Uterus (tissue), 4 donors: Measurements from ENCODE around the gene SLC7A7. TPM values are rescaled to one million over a fixed set of nuclear protein-coding genes. Genes with fewer than 3 reads are reported as not detected.

Experiments used
- DNase-seq, 2 donors: peaks; one replicate each; pipeline ENCODE4 v3.0.0-alpha.2; 2019 to 2020
- H3K27ac ChIP-seq, 2 donors: fragments of 200-600 bp; sonication (generic); 1 replicate in 1 of 2; 2 replicates in 1 of 2; pipeline ENCODE4 v1.5.1; 2016 to 2018
- H3K27me3 ChIP-seq, 2 donors: fragments of 200-600 bp; sonication (generic); one replicate each; pipeline ENCODE4 v1.5.1; 2018 to 2019; ENCODE audit warnings: control low read depth in 1 of 2
- H3K36me3 ChIP-seq, 2 donors: fragments of 200-600 bp; sonication (generic); one replicate each; pipeline ENCODE4 v1.5.1; 2019; ENCODE audit warnings: control low read depth in 1 of 2
- H3K4me1 ChIP-seq, 2 donors: fragments of 200-600 bp; sonication (generic); one replicate each; pipeline ENCODE4 v1.5.1; 2018 to 2019; ENCODE audit warnings: control low read depth in 1 of 2
- H3K4me3 ChIP-seq, 2 donors: fragments of 200-600 bp; sonication (generic); 1 replicate in 1 of 2; 2 replicates in 1 of 2; pipeline ENCODE4 v1.5.1; 2018 to 2019; ENCODE audit warnings: mild to moderate bottlenecking in 1 of 2
- H3K9me3 ChIP-seq, 2 donors: fragments of 200-600 bp; sonication (generic); one replicate each; pipeline ENCODE4 v1.5.1; 2019; ENCODE audit warnings: control low read depth in 1 of 2
- POLR2A ChIP-seq, 2 donors: fragments of 450-650 bp; IDR thresholded peaks; one replicate each; pipeline ENCODE4 v1.6.1; 2016; ENCODE audit warnings: antibody characterized with exemption in 2 of 2, mild to moderate bottlenecking in 1 of 2, moderate library complexity in 1 of 2
- intact Hi-C: fragments of 100-400 bp; cut with DNase I; formaldehyde crosslinking; loops from one replicate; pipeline ENCODE4 v1.15.1; 2023; ENCODE audit warnings: low total_unique reads
- total RNA-seq, 4 donors: library from RNA; depleted of rRNA in 3 of 4; stranded (reverse); fragments of >200 nt in 3 of 4; gene quantifications; one replicate each; pipeline versions ENCODE4 v1.1.0 to v1.2.4, GENCODE V29; 2014 to 2023
- TF ChIP-seq, protein P1 (sequence below), 4 experiments: fragments of 200-600 bp in 2 of 4; fragments of 450-650 bp in 2 of 4; sonication (generic) in 2 of 4; IDR thresholded peaks; one replicate each; pipeline ENCODE4 v1.5.1; 2016 to 2019; ENCODE audit warnings: antibody characterized with exemption in 4 of 4, mild to moderate bottlenecking in 2 of 4, moderate library complexity in 1 of 4
- donor health status: DM: yes; HTN: yes; CAD: no.

SLC7A7 gene
- total RNA-seq, 4 donors from 2014 or later: 2.8 to 15.6 (median 6.8) TPM

DNA sequence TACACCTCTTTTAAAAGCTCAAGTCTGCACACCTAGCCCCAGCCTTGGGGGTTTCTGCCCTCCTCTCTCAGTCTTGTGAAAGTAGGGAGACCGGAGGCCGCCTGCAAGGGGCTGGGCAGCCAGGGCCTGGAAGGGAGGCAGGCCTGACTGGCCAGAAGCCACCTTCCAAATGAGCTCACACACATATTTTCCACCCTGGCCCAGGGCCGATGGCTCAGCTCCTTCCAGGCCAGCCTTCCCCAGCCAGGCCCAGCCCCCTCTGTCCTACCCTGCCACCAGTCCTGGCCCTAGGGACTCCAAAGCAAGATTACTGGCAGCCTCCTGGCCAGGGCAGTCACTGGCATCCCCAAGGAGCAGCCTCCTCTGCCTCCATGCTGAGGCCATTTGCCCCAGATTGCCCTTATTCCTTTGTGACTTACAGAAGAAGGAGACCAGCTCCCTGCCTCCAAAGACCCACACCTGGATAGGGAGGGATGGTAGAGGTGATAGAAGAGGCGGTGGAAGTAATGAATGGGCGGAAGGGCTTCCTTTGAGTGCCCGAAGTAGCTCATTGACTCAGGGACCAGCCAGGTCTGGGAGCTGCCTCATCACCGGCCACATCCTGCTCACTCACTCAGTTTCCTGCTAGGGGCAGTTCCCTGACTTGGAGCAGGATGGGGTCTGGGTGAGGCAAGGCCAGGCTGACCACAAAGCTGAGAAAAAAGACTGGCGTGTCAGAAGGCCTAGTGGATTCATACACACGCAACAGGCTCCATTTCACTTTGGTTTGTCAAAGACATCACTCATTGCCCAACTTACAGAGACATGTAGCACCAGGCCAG is 35.9 kb upstream of the SLC7A7 start:
- TF ChIP-seq POLR2A (IDR thresholded peaks at IDR 0.05): peak; percentile 31 to 41
- TF ChIP-seq, protein P1, sequence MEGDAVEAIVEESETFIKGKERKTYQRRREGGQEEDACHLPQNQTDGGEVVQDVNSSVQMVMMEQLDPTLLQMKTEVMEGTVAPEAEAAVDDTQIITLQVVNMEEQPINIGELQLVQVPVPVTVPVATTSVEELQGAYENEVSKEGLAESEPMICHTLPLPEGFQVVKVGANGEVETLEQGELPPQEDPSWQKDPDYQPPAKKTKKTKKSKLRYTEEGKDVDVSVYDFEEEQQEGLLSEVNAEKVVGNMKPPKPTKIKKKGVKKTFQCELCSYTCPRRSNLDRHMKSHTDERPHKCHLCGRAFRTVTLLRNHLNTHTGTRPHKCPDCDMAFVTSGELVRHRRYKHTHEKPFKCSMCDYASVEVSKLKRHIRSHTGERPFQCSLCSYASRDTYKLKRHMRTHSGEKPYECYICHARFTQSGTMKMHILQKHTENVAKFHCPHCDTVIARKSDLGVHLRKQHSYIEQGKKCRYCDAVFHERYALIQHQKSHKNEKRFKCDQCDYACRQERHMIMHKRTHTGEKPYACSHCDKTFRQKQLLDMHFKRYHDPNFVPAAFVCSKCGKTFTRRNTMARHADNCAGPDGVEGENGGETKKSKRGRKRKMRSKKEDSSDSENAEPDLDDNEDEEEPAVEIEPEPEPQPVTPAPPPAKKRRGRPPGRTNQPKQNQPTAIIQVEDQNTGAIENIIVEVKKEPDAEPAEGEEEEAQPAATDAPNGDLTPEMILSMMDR (IDR thresholded peaks at IDR 0.05): no peak
- intact Hi-C loops: loop anchor here (10.0 kb wide), 1 partner anchor 286 kb away; no protein-coding TSS in a partner anchor
- Histone ChIP-seq H3K9me3 (no peaks in the 10 kb centered on the region), H3K4me1 (peaks cover 28 to 53% of the 10 kb centered on the region in 2 donors), H3K4me3 (no peak overlapping the region), H3K36me3 (no peaks in the 10 kb centered on the region), H3K27ac (peak overlapping the region; percentile 96 to 100), H3K27me3 (no peaks in the 10 kb centered on the region)
- peak; percentile 94 for DNase-seq

DNA sequence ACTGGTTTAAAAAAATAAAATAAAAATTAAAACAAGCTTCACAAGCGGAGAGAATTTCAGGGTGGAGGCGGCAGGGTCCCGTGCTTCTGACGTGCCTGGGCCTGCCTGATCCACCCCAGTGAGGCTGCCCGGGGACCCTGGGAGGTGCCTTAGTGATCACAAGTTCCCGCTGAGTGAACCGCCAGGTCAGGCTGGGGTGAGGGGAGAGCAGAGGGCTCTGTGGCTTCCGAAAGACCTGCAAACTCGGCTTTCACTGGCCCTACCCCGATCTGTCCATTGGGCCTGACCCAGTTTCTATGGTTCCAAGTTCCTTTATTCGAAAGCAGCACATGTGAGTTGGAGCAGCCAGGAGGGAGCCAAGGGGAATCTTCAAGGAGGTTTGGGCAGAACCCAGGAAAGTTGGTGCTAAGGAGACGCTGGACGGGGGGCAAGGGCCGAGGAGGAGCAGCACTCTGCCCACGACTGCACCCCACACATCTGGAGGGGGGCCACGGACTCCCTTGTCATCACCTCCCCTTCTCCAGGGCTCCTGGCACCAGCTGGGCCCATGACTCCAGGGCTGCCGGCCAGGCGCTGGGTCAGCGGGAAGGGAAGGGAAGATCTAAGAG is 34.1 kb upstream of the SLC7A7 start:
- H3K36me3 ChIP-seq: no peaks in the 10 kb centered on the region
- peak overlapping the region; percentile 3 to 14 for H3K4me3 ChIP-seq
- H3K4me1 ChIP-seq: peaks cover 39 to 69% of the 10 kb centered on the region in 2 donors
- intact Hi-C loops: no loop called here
- H3K9me3 ChIP-seq: no peaks in the 10 kb centered on the region
- H3K27ac ChIP-seq: peak overlapping the region; percentile 96 to 100
- H3K27me3 ChIP-seq: no peaks in the 10 kb centered on the region
- peak; percentile 80 to 85 for DNase-seq
- TF ChIP-seq, protein P1 (IDR thresholded peaks at IDR 0.05): no peak
- peak in 1 of 2 donors; percentile 9 for TF ChIP-seq POLR2A (IDR thresholded peaks at IDR 0.05)

DNA sequence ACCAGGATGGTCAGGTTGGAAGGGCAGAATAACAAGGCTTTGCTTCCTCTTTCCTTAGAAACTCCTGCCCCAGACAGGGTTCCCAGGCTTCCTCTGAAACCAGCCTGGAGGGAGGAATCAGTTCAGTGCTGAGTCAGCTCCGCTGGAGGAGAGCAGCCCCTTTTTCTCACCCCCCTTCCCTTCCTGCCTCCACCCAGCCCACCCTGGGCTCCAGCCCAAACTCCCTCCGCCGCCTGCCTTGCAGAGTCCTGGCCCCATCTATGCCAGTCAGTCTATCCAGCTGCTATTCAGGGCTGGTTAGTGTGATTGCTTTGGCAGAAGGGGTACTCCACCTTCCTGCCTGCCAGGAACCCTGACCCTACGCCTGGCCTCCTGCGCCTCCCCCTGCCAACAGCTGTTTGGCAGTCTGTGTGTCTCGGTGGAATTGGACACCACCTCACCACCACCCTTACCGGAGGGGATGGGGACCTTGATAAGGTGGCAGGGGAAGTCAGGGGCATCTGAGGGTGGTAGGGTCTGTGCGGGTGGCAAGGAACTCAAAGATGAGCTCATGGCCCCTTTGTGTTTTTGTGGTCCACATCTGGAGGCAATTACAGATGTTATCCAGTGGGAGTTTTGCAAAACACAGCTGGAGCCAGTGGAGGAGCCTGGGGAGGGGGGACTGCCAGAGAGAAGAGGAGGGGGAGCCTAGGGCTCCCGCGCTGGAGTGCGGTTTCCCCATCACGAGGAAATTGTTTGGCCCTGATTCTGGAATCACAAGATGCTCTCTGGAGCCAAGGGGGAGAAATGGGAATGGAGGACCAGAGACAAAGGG is 33.3 kb upstream of the SLC7A7 start:
- Histone ChIP-seq H3K27me3 (no peaks in the 10 kb centered on the region), H3K36me3 (no peaks in the 10 kb centered on the region), H3K27ac (peak overlapping the region; percentile 96 to 100), H3K9me3 (no peaks in the 10 kb centered on the region), H3K4me3 (peak overlapping the region; percentile 3 to 14), H3K4me1 (peaks cover 39 to 69% of the 10 kb centered on the region in 2 donors)
- intact Hi-C loops: no loop called here
- DNase-seq: peak; percentile 91 to 93
- TF ChIP-seq, protein P1 (IDR thresholded peaks at IDR 0.05): no peak
- no peak for TF ChIP-seq POLR2A (IDR thresholded peaks at IDR 0.05)

DNA sequence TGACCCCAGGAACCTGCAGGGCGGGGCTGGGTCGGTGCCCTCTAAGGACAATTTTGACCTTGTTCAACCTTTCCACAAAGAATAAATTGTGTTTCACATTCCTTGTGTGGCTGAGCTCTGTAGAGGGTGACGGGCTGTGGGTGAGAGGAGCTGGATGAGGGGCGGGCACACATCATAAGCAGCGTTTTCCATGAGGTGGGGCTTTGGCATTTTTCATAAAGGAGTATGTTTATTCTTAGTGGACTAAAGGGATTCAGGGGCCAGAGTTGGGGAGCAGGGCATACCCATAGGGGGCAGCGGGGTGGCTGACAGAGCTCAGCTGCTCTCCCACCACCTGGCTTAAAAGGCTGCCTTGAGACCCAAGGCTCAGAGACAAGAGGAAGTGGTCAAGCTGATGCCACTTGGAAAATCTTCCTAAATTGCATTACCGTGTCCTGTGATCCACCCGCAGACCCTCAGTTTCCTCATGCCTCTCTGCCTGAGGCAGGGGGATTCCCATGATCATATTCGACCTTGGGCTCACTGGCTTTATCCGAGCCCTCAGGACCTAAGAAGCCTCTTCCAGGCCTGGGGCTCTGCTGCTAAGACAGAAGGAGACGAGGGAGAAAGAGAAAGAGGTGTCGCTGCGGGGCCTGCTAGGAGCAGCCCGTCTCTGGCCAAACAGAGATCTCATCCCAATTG is 32.6 kb upstream of the SLC7A7 start:
- intact Hi-C loops: no loop called here
- Histone ChIP-seq H3K4me3 (peak overlapping the region in 1 of 2 donors; percentile 2), H3K36me3 (no peaks in the 10 kb centered on the region), H3K9me3 (no peaks in the 10 kb centered on the region), H3K27me3 (no peaks in the 10 kb centered on the region), H3K27ac (peak overlapping the region; percentile 96 to 100), H3K4me1 (peaks cover 38 to 69% of the 10 kb centered on the region in 2 donors)
- DNase-seq: peak in 1 of 2 donors; percentile 42
- TF ChIP-seq, protein P1 (IDR thresholded peaks at IDR 0.05): no peak
- no peak for TF ChIP-seq POLR2A (IDR thresholded peaks at IDR 0.05)
